Skeletal muscle satellite cell (primary cell): ENCODE results near the gene FGD6.

Source experiments
- H3K27me3 ChIP-seq: 2 replicates; pipeline ENCODE4 v1.7.0; 2013; ENCODE audit warnings: low read length; ENCODE audit not compliant: control insufficient read depth, insufficient read depth
- H3K36me3 ChIP-seq: 2 replicates; pipeline ENCODE4 v1.7.0; 2013; ENCODE audit warnings: mild to moderate bottlenecking, control low read depth, low read length; ENCODE audit not compliant: insufficient read depth
- H3K4me1 ChIP-seq: 2 replicates; pipeline ENCODE4 v1.7.0; 2013; ENCODE audit warnings: low read length; ENCODE audit not compliant: control insufficient read depth, insufficient read depth
- H3K4me2 ChIP-seq: 2 replicates; pipeline ENCODE4 v1.7.0; 2013; ENCODE audit warnings: mild to moderate bottlenecking, low read length
- H3K4me3 ChIP-seq: 2 replicates; pipeline ENCODE4 v1.7.0; 2013; ENCODE audit warnings: low read length
- H3K9ac ChIP-seq: 2 replicates; pipeline ENCODE4 v1.7.0; 2013; ENCODE audit warnings: mild to moderate bottlenecking, low read depth, low read length, moderate library complexity
- H3K9me3 ChIP-seq: replicated peaks from 2 replicates; pipeline ENCODE4 v1.7.0; 2013; ENCODE audit warnings: mild to moderate bottlenecking, control low read depth, low read length

FGD6 gene

GRCh38 chr12:95216711-95217376 lies 423 bp downstream of the FGD6 start:
- H3K4me2 ChIP-seq = peak overlapping the region; percentile 88
- peak overlapping the region; percentile 81 for H3K4me3 ChIP-seq
- peaks cover 12% of the 10 kb centered on the region for H3K4me1 ChIP-seq
- no peaks in the 10 kb centered on the region for H3K36me3 ChIP-seq
- no peaks in the 10 kb centered on the region for H3K9me3 ChIP-seq
- H3K9ac ChIP-seq = peak overlapping the region; percentile 80
- no peaks in the 10 kb centered on the region for H3K27me3 ChIP-seq

- no peaks in the 10 kb centered on the region for H3K36me3 ChIP-seq
- H3K9ac ChIP-seq = no peak overlapping the region
- peak overlapping the region; percentile 81 for H3K4me3 ChIP-seq
- H3K4me2 ChIP-seq = peak overlapping the region; percentile 88
- H3K4me1 ChIP-seq = peaks cover 12% of the 10 kb centered on the region
- H3K9me3 ChIP-seq = no peaks in the 10 kb centered on the region
- no peaks in the 10 kb centered on the region for H3K27me3 ChIP-seq
These were observed 1.3 kb downstream of the FGD6 start for GRCh38 chr12:95215949-95216348.

GRCh38 chr12:95214466-95214865 lies 2.8 kb downstream of the FGD6 start:
- no peak overlapping the region for H3K4me3 ChIP-seq
- H3K4me2 ChIP-seq = no peak overlapping the region
- H3K9me3 ChIP-seq = no peaks in the 10 kb centered on the region
- H3K4me1 ChIP-seq = peaks cover 10% of the 10 kb centered on the region
- H3K27me3 ChIP-seq = no peaks in the 10 kb centered on the region
- H3K36me3 ChIP-seq = no peaks in the 10 kb centered on the region
- H3K9ac ChIP-seq = no peak overlapping the region

- Histone ChIP-seq H3K9ac (no peak overlapping the region), H3K9me3 (no peaks in the 10 kb centered on the region)
These were observed 3.3 kb downstream of the FGD6 start for GRCh38 chr12:95213928-95214327.

GRCh38 chr12:95213119-95213518 lies 4.1 kb downstream of the FGD6 start:
- Histone ChIP-seq H3K4me2 (no peak overlapping the region), H3K36me3 (no peaks in the 10 kb centered on the region), H3K9ac (no peak overlapping the region), H3K9me3 (no peaks in the 10 kb centered on the region), H3K4me1 (peaks cover 5% of the 10 kb centered on the region), H3K4me3 (no peak overlapping the region), H3K27me3 (no peaks in the 10 kb centered on the region)

More at GRCh38 chr12:95213928-95214327, 3.3 kb downstream of the FGD6 start:
- Histone ChIP-seq H3K27me3 (no peaks in the 10 kb centered on the region), H3K4me3 (no peak overlapping the region), H3K4me1 (peaks cover 5% of the 10 kb centered on the region), H3K4me2 (no peak overlapping the region), H3K36me3 (no peaks in the 10 kb centered on the region)

GRCh38 chr12:95212586-95212985 lies 4.7 kb downstream of the FGD6 start:
- Histone ChIP-seq H3K36me3 (no peaks in the 10 kb centered on the region), H3K4me2 (no peak overlapping the region), H3K27me3 (no peaks in the 10 kb centered on the region), H3K4me1 (peaks cover 5% of the 10 kb centered on the region), H3K9ac (no peak overlapping the region), H3K9me3 (no peaks in the 10 kb centered on the region), H3K4me3 (no peak overlapping the region)

GRCh38 chr12:95208678-95209077 lies 8.6 kb downstream of the FGD6 start:
- no peaks in the 10 kb centered on the region for H3K27me3 ChIP-seq
- H3K4me3 ChIP-seq = no peak overlapping the region
- no peaks in the 10 kb centered on the region for H3K9me3 ChIP-seq
- no peak overlapping the region for H3K9ac ChIP-seq
- no peak overlapping the region for H3K4me2 ChIP-seq
- peaks cover 23% of the 10 kb centered on the region for H3K4me1 ChIP-seq
- no peaks in the 10 kb centered on the region for H3K36me3 ChIP-seq

GRCh38 chr12:95207407-95207806 lies 9.9 kb downstream of the FGD6 start:
- no peaks in the 10 kb centered on the region for H3K9me3 ChIP-seq
- H3K4me3 ChIP-seq = no peak overlapping the region
- no peak overlapping the region for H3K9ac ChIP-seq
- H3K4me2 ChIP-seq = no peak overlapping the region
- no peaks in the 10 kb centered on the region for H3K36me3 ChIP-seq
- peaks cover 34% of the 10 kb centered on the region for H3K4me1 ChIP-seq
- no peaks in the 10 kb centered on the region for H3K27me3 ChIP-seq

GRCh38 chr12:95206916-95207315 lies 10.4 kb downstream of the FGD6 start:
- Histone ChIP-seq H3K4me3 (no peak overlapping the region), H3K36me3 (no peaks in the 10 kb centered on the region), H3K4me1 (peaks cover 34% of the 10 kb centered on the region), H3K9ac (no peak overlapping the region), H3K4me2 (no peak overlapping the region), H3K27me3 (no peaks in the 10 kb centered on the region), H3K9me3 (no peaks in the 10 kb centered on the region)

- Histone ChIP-seq H3K4me1 (peaks cover 47% of the 10 kb centered on the region), H3K36me3 (no peaks in the 10 kb centered on the region), H3K4me3 (no peak overlapping the region), H3K27me3 (no peaks in the 10 kb centered on the region), H3K9me3 (no peaks in the 10 kb centered on the region), H3K4me2 (no peak overlapping the region), H3K9ac (peak overlapping the region; percentile 45)
These were observed 11.6 kb downstream of the FGD6 start for GRCh38 chr12:95205685-95206084.

- H3K4me3 ChIP-seq = no peak overlapping the region
- no peak overlapping the region for H3K4me2 ChIP-seq
- no peaks in the 10 kb centered on the region for H3K36me3 ChIP-seq
- peaks cover 52% of the 10 kb centered on the region for H3K4me1 ChIP-seq
- no peaks in the 10 kb centered on the region for H3K9me3 ChIP-seq
- no peaks in the 10 kb centered on the region for H3K27me3 ChIP-seq
- peak overlapping the region; percentile 45 for H3K9ac ChIP-seq
These were observed 12.1 kb downstream of the FGD6 start for GRCh38 chr12:95205016-95205624.
